HUES64 (cell line): ENCODE results near the gene RPL36.
"Not testable (repeated sequence)": the region's sequence is repeated elsewhere in the genome, so short reads cannot be mapped to it uniquely, and the experiment has no call there.

Source experiments
- H3K27ac ChIP-seq: 2 replicates; pipeline ENCODE4 v1.7.0; 2013; ENCODE audit warnings: low read depth, low read length, inconsistent platforms
- H3K27me3 ChIP-seq: 2 replicates; pipeline ENCODE4 v1.6.1; 2013; ENCODE audit warnings: mild to moderate bottlenecking, low read length; ENCODE audit not compliant: insufficient read depth
- H3K36me3 ChIP-seq: 2 replicates; pipeline ENCODE4 v1.6.1; 2013; ENCODE audit warnings: mild to moderate bottlenecking, low read length; ENCODE audit not compliant: insufficient read depth
- H3K4me1 ChIP-seq: 2 replicates; pipeline ENCODE4 v1.6.1; 2013; ENCODE audit warnings: mild to moderate bottlenecking, low read length, moderate library complexity; ENCODE audit not compliant: insufficient read depth
- H3K4me3 ChIP-seq: 2 replicates; pipeline ENCODE4 v1.5.1; 2013; ENCODE audit warnings: mild to moderate bottlenecking, low read length, moderate library complexity
- H3K9ac ChIP-seq: 2 replicates; pipeline ENCODE4 v1.6.1; 2013; ENCODE audit warnings: mild to moderate bottlenecking, low read depth, low read length
- H3K9me3 ChIP-seq: 2 replicates; pipeline ENCODE4 v1.6.1; 2013; ENCODE audit warnings: low read depth, low read length; ENCODE audit not compliant: insufficient read depth
- WGBS: fragments of 150-250, 120-280 bp; methylation state at CpG from one replicate; pipeline ENCODE4 v1.1.7; 2013; ENCODE audit warnings: missing lambda C conversion rate; 5-methylcytosine and 5-hydroxymethylcytosine counted together

RPL36 gene

DNA sequence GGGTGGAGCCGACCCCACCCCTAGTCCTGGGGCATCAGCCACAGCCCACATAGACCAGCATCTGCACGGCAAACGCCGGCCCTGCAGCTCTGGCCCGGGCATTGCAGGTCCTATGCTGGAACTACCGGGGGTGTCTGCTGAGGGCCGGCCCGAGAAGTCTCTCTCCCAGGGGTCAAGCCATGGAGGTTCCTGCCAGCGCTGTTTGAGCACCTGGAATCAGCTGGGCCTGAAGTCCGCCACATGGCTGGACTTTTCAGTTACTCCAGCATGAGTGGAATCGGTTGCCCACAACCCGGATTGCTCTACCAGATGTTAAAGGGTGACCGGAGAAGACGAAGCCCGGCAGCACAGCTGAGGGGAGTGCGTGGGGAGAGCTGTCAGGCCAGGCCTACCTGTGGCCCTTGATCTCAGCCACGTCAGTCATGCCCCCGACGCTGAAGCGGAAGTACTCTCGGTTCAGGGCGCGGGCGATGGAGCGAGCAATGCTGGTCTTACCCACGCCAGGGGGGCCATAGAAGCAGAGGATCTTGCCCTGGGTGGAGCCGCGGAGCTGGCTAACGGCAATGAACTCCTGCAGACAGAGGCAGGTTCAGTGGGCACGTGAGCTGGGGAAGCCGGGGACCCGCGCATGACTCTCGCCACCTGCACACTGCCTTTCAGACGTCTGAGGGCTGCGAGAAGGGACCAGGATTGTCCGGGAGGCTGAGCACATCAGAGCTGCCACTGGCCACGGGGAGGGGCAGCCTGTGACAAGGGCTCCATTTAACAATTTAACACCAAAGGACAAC, 8.7 kb downstream of the RPL36 start:
- 96% methylated on average over 38 of the region's 38 CpGs for WGBS
- Histone ChIP-seq H3K36me3 (peaks cover 73% of the 10 kb centered on the region), H3K9me3 (no peaks in the 10 kb centered on the region), H3K9ac (no peak overlapping the region), H3K4me1 (no peaks in the 10 kb centered on the region), H3K27me3 (no peaks in the 10 kb centered on the region), H3K4me3 (no peak overlapping the region), H3K27ac (no peak overlapping the region)

DNA sequence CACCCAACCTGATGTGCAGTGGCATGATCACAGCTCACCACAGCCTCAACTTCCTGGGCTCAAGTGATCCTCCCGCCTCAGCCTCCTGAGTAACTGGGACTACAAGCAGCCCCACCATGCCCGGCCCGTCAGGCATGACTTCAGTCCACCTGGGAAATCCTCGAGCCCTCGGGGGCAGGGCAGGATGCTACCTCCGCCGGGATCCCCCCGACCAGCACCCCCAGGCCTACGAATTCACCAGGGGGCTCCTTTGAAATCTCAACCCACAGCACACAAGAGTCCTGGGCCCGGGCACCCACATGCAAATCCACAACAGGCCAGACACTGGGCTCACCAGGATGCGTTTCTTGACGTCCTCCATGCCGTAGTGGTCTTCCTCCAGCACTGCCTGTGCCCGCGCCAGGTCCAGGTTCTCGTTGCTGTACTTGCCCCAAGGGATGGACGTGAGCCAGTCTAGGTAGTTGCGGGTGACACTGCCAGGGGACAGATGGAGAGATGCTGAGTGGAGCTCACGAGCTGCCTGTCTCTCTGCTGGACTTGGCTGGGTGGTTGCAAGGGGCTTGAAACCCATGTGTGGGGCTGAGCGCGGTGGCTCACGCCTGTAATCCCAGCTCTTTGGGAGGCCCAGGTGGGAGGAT, 10.5 kb downstream of the RPL36 start:
- Histone ChIP-seq H3K27me3 (no peaks in the 10 kb centered on the region), H3K27ac (no peak overlapping the region), H3K4me1 (no peaks in the 10 kb centered on the region), H3K4me3 (no peak overlapping the region), H3K9ac (no peak overlapping the region), H3K9me3 (no peaks in the 10 kb centered on the region), H3K36me3 (peaks cover 73% of the 10 kb centered on the region)
- 96% methylated on average over 22 of the region's 22 CpGs for WGBS

DNA sequence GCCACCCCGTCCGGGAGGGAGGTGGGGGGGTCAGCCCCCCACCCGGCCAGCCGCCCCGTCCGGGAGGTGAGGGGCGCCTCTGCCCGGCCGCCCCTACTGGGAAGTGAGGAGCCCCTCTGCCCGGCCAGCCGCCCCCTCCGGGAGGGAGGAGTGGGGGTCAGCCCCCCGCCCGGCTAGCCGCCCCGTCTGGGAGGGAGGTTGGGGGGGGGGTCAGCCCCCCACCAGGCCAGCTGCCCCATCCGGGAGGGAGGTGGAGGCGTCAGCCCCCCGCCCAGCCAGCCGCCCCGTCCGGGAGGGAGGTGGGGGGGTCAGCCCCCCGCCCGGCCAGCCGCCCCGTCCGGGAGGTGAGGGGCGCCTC, 11.9 kb downstream of the RPL36 start:
- peaks cover 73% of the 10 kb centered on the region for H3K36me3 ChIP-seq

DNA sequence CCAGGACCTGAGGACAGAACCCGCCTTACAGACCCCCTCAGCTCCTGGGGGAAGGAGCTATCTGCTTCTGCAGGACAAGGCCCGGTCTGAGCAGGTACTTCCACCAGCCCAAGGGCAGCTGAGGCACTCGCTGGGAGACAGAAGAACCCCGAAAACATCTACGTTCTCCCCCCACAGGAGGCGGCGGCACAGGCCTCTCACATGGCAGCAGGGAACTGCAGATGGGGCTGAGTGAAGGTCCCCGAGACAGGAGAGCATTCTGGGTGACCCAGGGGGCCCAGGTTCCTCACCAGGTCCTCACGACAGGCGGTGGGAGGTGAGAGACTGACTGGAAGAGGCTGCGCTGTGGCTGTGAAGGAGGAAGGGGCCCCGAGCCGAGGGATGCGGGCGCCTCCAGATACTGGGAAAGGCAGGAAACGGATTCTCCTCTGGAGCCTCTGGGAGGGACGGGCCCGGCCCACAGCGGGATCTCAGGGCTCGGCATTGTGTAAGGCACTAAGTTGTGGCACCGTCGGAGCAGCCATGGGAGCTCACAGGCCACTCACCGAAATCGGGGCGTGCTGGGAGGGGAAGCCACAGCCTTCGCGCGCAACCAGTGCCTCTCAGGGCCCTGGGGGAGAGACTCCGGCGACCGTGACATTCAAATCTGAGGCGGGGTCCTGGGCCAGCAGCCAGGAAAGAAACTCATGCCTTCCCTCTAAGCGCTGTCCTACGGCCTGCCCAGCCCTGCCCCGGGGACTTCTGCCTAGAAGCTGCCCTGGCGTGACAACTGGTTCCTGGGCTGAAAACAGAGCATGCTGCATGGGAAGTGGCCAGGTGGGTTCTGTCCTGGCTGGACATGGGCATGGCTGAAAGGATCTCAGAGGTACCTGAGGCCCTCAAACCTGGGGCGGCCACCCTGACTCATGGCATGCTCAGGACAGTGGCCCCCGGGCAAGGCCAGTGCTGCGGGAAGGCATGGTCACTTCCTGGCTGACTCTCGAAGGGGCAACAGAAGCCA, 14.0 kb downstream of the RPL36 start:
- WGBS, result 97% methylated on average over 40 of the region's 40 CpGs
- Histone ChIP-seq H3K36me3 (peaks cover 78% of the 10 kb centered on the region), H3K9me3 (no peaks in the 10 kb centered on the region), H3K27me3 (no peaks in the 10 kb centered on the region), H3K27ac (no peak overlapping the region), H3K4me3 (no peak overlapping the region), H3K4me1 (no peaks in the 10 kb centered on the region), H3K9ac (no peak overlapping the region)

More for the DNA sequence above, 11.9 kb downstream of the RPL36 start:
- H3K9ac ChIP-seq, H3K27me3 ChIP-seq, H3K9me3 ChIP-seq, H3K4me1 ChIP-seq, H3K27ac ChIP-seq, H3K4me3 ChIP-seq: not testable (repeated sequence)
- 93% methylated on average over 20 of the region's 28 CpGs for WGBS

DNA sequence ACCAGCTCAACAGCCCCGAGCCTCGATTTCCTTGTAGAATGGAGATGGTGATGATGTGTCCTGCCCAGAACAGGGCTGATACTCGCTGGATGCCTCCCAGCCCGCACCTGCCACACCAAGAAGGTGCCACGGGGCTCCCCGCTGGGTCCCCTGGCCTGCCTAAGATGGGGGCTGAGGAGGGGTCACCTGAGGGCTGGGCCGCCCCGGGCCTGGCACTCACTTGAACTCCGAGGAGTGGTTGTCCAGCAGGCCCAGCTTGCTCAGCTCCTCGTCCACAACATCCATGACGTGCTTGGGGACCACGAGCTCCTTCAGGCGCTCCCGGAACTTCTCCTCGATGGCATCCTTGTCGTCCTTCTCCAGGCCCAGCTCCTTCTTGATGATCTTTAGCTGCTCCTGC, 15.5 kb downstream of the RPL36 start:
- Histone ChIP-seq H3K4me1 (no peaks in the 10 kb centered on the region), H3K27ac (no peak overlapping the region), H3K9ac (no peak overlapping the region), H3K9me3 (no peaks in the 10 kb centered on the region), H3K36me3 (peaks cover 78% of the 10 kb centered on the region), H3K4me3 (no peak overlapping the region), H3K27me3 (no peaks in the 10 kb centered on the region)
- WGBS, result 91% methylated on average over 16 of the region's 16 CpGs

DNA sequence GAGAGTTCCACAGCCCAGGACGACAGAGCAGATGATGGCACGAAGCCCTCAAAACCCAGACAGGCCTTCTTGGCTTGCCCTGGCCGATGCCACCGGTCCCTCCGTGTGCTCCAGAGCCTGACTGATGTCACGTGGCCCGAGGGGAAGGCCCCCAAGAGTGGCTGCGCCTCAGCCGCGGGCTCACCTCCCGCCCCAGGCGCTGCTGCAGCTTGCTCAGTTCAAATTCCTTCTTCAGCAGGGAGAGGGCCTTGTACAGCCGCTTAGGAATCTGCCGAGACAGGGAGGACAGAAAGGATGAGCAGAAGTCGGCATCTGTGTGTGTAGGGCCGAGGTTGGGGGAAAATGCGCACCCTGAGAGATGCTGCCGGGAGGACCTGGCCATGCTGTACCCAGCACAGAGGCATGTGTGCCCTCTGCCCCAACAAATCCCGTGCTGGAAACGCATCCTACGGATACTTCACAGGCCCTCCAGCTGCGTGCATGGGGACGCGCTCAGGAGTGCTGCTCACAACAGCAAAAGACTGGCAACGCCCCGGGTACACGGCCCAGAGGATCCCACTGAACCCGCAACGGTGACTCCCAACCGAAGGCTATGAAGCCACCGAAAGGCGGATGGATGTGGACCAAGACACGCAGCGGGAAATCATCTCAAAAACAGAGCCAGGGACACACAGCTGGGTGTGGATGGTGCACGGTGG, 16.9 kb downstream of the RPL36 start:
- no peaks in the 10 kb centered on the region for H3K9me3 ChIP-seq
- no peak overlapping the region for H3K9ac ChIP-seq
- no peaks in the 10 kb centered on the region for H3K4me1 ChIP-seq
- H3K27ac ChIP-seq, result no peak overlapping the region
- H3K27me3 ChIP-seq, result no peaks in the 10 kb centered on the region
- H3K4me3 ChIP-seq, result no peak overlapping the region
- 96% methylated on average over 35 of the region's 35 CpGs for WGBS
- peaks cover 86% of the 10 kb centered on the region for H3K36me3 ChIP-seq

DNA sequence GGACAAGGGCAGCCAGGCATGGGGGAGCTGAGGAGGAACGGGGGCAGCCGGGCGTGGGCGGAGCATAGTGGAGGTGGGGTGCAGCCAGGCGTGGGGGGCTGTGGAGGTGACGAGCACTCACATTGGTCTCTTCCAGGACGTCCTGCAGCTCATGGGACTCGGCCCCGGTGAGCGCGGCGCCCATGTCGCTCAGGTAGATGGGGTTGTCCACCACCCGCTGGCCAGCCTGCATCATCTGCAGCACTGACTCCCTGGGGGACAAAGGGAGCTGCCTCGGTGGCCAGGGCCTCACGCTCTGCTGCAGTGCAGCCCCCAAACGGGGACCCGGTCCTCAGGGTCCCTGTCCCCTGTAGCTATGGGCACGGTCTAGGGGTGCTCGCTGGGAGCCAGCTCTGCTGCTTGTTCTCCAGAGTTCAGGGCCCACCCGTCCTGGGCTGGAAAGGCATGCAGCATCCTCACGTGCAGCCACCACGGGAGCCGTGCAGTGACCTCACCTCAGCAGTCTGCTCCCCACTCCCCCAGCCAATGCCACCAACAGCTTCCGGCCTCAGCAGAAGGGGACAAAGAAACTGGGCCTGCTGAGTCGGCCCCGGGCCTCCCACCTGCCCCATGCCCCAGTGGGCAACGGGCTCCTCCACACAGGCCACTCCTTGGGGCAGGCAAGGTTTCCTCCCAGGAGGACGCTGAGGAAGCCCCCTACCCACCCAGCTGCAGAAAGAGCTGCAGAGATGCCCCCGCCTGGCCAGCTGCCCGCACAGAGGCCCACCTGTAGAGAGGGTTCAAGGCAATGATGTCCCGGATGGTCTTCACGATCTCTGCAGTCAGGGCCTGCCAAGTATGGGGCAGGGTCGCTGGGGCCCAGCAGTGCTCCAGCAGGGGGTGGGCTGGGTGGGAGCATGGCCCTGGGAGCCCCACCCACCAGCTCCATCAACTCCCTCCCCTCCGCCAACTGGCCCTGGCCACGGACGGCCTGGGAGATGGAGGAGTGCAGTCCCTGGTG, 17.8 kb downstream of the RPL36 start:
- WGBS, result 95% methylated on average over 37 of the region's 37 CpGs
- H3K4me1 ChIP-seq, result no peaks in the 10 kb centered on the region
- peaks cover 94% of the 10 kb centered on the region for H3K36me3 ChIP-seq
- no peak overlapping the region for H3K4me3 ChIP-seq
- no peak overlapping the region for H3K9ac ChIP-seq
- no peaks in the 10 kb centered on the region for H3K9me3 ChIP-seq
- H3K27me3 ChIP-seq, result no peaks in the 10 kb centered on the region
- H3K27ac ChIP-seq, result no peak overlapping the region

DNA sequence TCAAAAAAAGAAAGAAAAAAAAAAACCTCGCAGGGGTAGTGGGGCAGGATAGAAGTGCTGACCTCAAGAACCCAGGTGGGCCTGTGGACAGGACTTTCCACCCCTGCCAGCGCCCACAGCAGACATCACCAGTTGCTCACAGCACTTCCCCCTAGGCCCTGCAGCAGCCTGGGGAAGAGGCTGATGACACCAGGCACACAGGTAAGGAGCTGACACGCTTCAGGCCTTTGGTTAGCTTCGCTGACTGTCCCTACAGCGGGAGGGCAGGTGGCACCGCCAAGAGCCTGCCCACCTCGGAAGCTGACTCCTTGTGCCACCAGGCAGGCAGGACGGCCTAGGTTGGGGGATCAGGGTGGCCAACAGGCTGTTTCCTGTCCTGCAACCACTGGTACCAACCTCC, 20.9 kb downstream of the RPL36 start:
- H3K9ac ChIP-seq, result no peak overlapping the region
- H3K4me1 ChIP-seq, result no peaks in the 10 kb centered on the region
- no peaks in the 10 kb centered on the region for H3K9me3 ChIP-seq
- peaks cover 82% of the 10 kb centered on the region for H3K36me3 ChIP-seq
- no peaks in the 10 kb centered on the region for H3K27me3 ChIP-seq
- no peak overlapping the region for H3K27ac ChIP-seq
- no peak overlapping the region for H3K4me3 ChIP-seq
- 96% methylated on average over 8 of the region's 8 CpGs for WGBS

DNA sequence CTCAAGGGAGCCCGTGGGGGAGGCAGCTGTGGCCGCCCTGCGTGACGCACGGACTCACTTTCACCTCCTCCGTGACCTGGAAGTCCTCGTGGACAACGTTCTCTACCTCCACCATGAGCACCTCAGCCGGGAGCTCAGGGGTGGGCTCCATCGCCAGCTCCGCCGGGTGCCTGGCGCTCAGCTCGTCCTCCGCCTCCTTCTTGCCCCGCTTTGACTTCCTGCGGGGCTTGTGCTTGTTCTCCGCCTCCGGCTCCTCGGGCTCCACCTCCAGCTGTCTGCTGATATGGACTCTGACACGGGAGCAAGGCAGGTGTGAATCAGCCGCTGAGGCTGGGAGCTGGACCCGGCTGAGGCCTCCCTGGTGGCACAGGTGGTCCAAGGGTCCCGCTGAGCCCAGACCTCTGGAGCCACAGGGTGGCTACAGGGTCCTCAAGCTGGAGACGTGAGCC, 21.6 kb downstream of the RPL36 start:
- Histone ChIP-seq H3K9ac (no peak overlapping the region), H3K4me1 (no peaks in the 10 kb centered on the region), H3K36me3 (peaks cover 80% of the 10 kb centered on the region), H3K4me3 (no peak overlapping the region), H3K9me3 (no peaks in the 10 kb centered on the region), H3K27me3 (no peaks in the 10 kb centered on the region), H3K27ac (no peak overlapping the region)
- WGBS, result 94% methylated on average over 25 of the region's 25 CpGs

DNA sequence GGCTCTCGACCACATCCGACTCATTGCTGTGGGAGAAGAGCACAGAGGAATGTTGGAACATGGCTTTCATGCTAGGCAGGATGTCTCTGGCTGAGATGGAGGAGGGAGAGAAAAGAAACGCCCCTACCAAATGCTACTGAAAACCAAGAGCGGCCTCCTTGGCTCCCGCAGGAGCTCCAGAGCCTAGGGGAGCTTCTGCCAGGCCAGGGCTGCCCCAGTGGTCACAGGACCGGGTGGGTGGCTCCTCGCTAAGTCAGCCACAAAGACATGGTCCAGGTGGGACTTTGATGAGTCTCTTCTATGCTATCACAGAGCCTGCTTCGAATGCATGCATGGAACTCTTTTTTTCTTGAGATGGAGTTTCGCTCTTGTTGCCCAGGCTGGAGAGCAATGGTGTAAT, 23.1 kb downstream of the RPL36 start:
- Histone ChIP-seq H3K36me3 (peaks cover 77% of the 10 kb centered on the region), H3K9me3 (no peaks in the 10 kb centered on the region)
- 95% methylated on average over 9 of the region's 9 CpGs for WGBS

More for the DNA sequence above, 23.1 kb downstream of the RPL36 start:
- Histone ChIP-seq H3K4me1 (no peaks in the 10 kb centered on the region), H3K27ac (no peak overlapping the region), H3K27me3 (no peaks in the 10 kb centered on the region), H3K4me3 (no peak overlapping the region), H3K9ac (no peak overlapping the region)
